Measurements from ENCODE around the gene SS18L1. TPM values are rescaled to one million over a fixed set of nuclear protein-coding genes. Genes with fewer than 3 reads are reported as not detected.

Gene SS18L1
- total RNA-seq, 1 experiment from 2014 or later: 34.1 TPM

- CTCF ChIA-PET: interaction anchor here (0.6 to 2.4 kb wide), 28 partner anchors 9 to 473 kb away, joined by 3 to 28 read pairs (median 4); partner anchors contain the start of genes LSM14B, PSMA7 and SS18L1
- H3K27ac Mint-ChIP-seq: peak overlapping the region; percentile 95; the same call in 1 of the 2 replicates
Observed at GRCh38 chr20:62156254-62156556, 12.6 kb downstream of the SS18L1 start.

GRCh38 chr20:62156592-62157386 lies 13.2 kb downstream of the SS18L1 start:
- CTCF ChIA-PET: interaction anchor here (0.6 to 2.4 kb wide), 27 partner anchors 9 to 472 kb away, joined by 3 to 28 read pairs (median 4); partner anchors contain the start of genes LSM14B, PSMA7 and SS18L1
- H3K4me1 Mint-ChIP-seq: peaks cover 28% of the 10 kb centered on the region
- TF ChIP-seq NFYB (CRISPR knock-in tag; conservative IDR thresholded peaks at IDR 0.05; ENCODE audit: low read depth) (no peak), FOXP1 (CRISPR knock-in tag; IDR thresholded peaks at IDR 0.05; ENCODE audit: borderline replicate concordance) (peak; percentile 60; the same call in 1 of the 2 replicates), IRF2 (CRISPR knock-in tag; IDR thresholded peaks at IDR 0.05; ENCODE audit: borderline replicate concordance, low read depth) (no peak), ZMAT4 (CRISPR knock-in tag; IDR thresholded peaks at IDR 0.05) (no peak), ZNF121 (CRISPR knock-in tag; IDR thresholded peaks at IDR 0.05) (no peak), CTCF (IDR thresholded peaks at IDR 0.05) (peak; percentile 72), FOXK1 (CRISPR knock-in tag; IDR thresholded peaks at IDR 0.05) (no peak), ZBTB21 (CRISPR knock-in tag; IDR thresholded peaks at IDR 0.05; ENCODE audit: borderline replicate concordance) (no peak), HMGXB4 (CRISPR knock-in tag; IDR thresholded peaks at IDR 0.05) (peak; percentile 35; the same call in 1 of the 2 replicates), ZNF423 (CRISPR knock-in tag; IDR thresholded peaks at IDR 0.05) (no peak), E2F5 (CRISPR knock-in tag; IDR thresholded peaks at IDR 0.05) (no peak)
- DNase-seq (ENCODE audit: low spot score) (peak; percentile 86), ATAC-seq (peak; percentile 84)
- H3K4me3 Mint-ChIP-seq: no peak overlapping the region
- no peak overlapping the region for H3K27ac Mint-ChIP-seq
- H3K9me3 Mint-ChIP-seq: peaks cover 8% of the 10 kb centered on the region
- H3K27me3 Mint-ChIP-seq (ENCODE audit: low read depth): no peaks in the 10 kb centered on the region
- POLR2A ChIA-PET: interaction anchor here (0.8 kb wide), 1 partner anchor 27 kb away, joined by 3 read pairs; no protein-coding TSS in a partner anchor
- peaks cover 37% of the 10 kb centered on the region for H3K36me3 Mint-ChIP-seq

More at GRCh38 chr20:62156254-62156556, 12.6 kb downstream of the SS18L1 start:
- no peaks in the 10 kb centered on the region for H3K27me3 Mint-ChIP-seq (ENCODE audit: low read depth)
- peaks cover 8% of the 10 kb centered on the region for H3K9me3 Mint-ChIP-seq
- H3K36me3 Mint-ChIP-seq: peaks cover 37% of the 10 kb centered on the region
- no peak for TF ChIP-seq TEAD1 (CRISPR knock-in tag; IDR thresholded peaks at IDR 0.05)
- no peak for TF ChIP-seq ETV6 (CRISPR knock-in tag; IDR thresholded peaks at IDR 0.05)
- no peak for TF ChIP-seq SMAD4 (CRISPR knock-in tag; IDR thresholded peaks at IDR 0.05)
- H3K4me3 Mint-ChIP-seq: no peak overlapping the region
- H3K4me1 Mint-ChIP-seq: peaks cover 28% of the 10 kb centered on the region
- ATAC-seq (peak; percentile 4; the same call in 1 of the 2 replicates), DNase-seq (ENCODE audit: low spot score) (no peak)
- POLR2A ChIA-PET: interaction anchor here (0.6 to 0.8 kb wide), 2 partner anchors 27 to 215 kb away, joined by 3 read pairs; no protein-coding TSS in a partner anchor

GRCh38 chr20:62157387-62158087 lies 14.0 kb downstream of the SS18L1 start:
- ChIA-PET CTCF (interaction anchor here (1.1 to 2.4 kb wide), 7 partner anchors 9 to 146 kb away, joined by 3 to 28 read pairs (median 11); partner anchors contain the start of genes PSMA7 and SS18L1), POLR2A (no interaction called here)
- Mint-ChIP-seq H3K9me3 (peaks cover 5% of the 10 kb centered on the region), H3K27ac (no peak overlapping the region), H3K4me3 (no peak overlapping the region), H3K27me3 (ENCODE audit: low read depth) (no peaks in the 10 kb centered on the region), H3K4me1 (peaks cover 26% of the 10 kb centered on the region), H3K36me3 (peaks cover 31% of the 10 kb centered on the region)
- DNase-seq (ENCODE audit: low spot score) (no peak), ATAC-seq (no peak)
- no peak for TF ChIP-seq GABPB1 (CRISPR knock-in tag; IDR thresholded peaks at IDR 0.05)
- no peak for TF ChIP-seq ZNF423 (CRISPR knock-in tag; IDR thresholded peaks at IDR 0.05)
- TF ChIP-seq CREM (CRISPR knock-in tag; IDR thresholded peaks at IDR 0.05): no peak
- no peak for TF ChIP-seq RELA (CRISPR knock-in tag; IDR thresholded peaks at IDR 0.05; ENCODE audit: borderline replicate concordance)
- TF ChIP-seq FOXP1 (CRISPR knock-in tag; IDR thresholded peaks at IDR 0.05; ENCODE audit: borderline replicate concordance): no peak
- no peak for TF ChIP-seq GRHL2 (CRISPR knock-in tag; IDR thresholded peaks at IDR 0.05; ENCODE audit: insufficient replicate concordance, severe bottlenecking)
- TF ChIP-seq ZBTB43 (CRISPR knock-in tag; IDR thresholded peaks at IDR 0.05): no peak

Measured in WTC11 (cell line).